HCT116 (cell line): ENCODE results near the gene BTNL8. TPM values are rescaled to one million over a fixed set of nuclear protein-coding genes. Genes with fewer than 3 reads are reported as not detected.

Experiments used
- ATAC-seq: fragments of 200-7000 bp; cut with Tn5 transposase; 2 replicates; pipeline ENCODE4 v1.9.1; 2020; ENCODE audit warnings: mild to moderate bottlenecking, moderate library complexity
- BruUV-seq: library from RNA; stranded (reverse); fragments of 400-500 nt; replicated peaks from 2 replicates; lab custom pipeline; 2021; lab: Mats Ljungman, UMichigan
- CTCF ChIA-PET: fragments of 300-600 bp; sonication (Branson Sonifier 250); formaldehyde crosslinking; loops from one replicate; lab custom pipeline; 2021; ENCODE audit warnings: antibody characterized with exemption; lab: Charles Lee
- POLR2A ChIA-PET: fragments of 300-600, 350-600 bp; sonication (Branson Sonifier 250); formaldehyde crosslinking; loops from one replicate; lab custom pipeline; 2021; ENCODE audit warnings: antibody characterized with exemption; lab: Charles Lee
- RAD21 ChIA-PET, 2 experiments: fragments of 300-600 bp; sonication (Branson Sonifier 250); formaldehyde crosslinking; loops; one replicate each; lab custom pipeline; 2023; ENCODE audit warnings: low total read pairs in 2 of 2; ENCODE audit not compliant: uncharacterized antibody in 2 of 2, unreplicated experiment in 2 of 2, low non-redundant PET in 1 of 2; lab: Charles Lee
- DNase-seq: peaks from one replicate; pipeline ENCODE4 v3.0.0-alpha.2; 2010; ENCODE audit warnings: low read depth, low spot score
- H2AFZ ChIP-seq: fragments of 200-600 bp; shearing (Covaris generic), sonication (generic); 2 replicates; pipeline ENCODE4 v1.6.1; 2017; ENCODE audit warnings: low read depth, mixed run types, mixed read lengths, antibody characterized with exemption, low read length; ENCODE audit not compliant: poor library complexity, severe bottlenecking
- H3K27ac ChIP-seq: 2 replicates; pipeline ENCODE4 v1.5.1; 2012; ENCODE audit warnings: low read depth, low read length
- H3K27me3 ChIP-seq: fragments of 200-600 bp; sonication (generic); 2 replicates; pipeline ENCODE4 v1.6.1; 2016; ENCODE audit warnings: mixed run types, low read length, mixed read lengths; ENCODE audit not compliant: insufficient read depth
- H3K36me3 ChIP-seq, 2 experiments: fragments of 200-500 bp in 1 of 2; fragments of 200-600 bp in 1 of 2; sonication (Bioruptor generic) in 1 of 2; sonication (generic) in 1 of 2; 2 replicates each; pipeline versions ENCODE4 v1.5.1 to v1.6.1; 2014 to 2016; ENCODE audit warnings: low read length in 2 of 2, inconsistent platforms in 1 of 2, mixed read lengths in 1 of 2, mixed run types in 1 of 2; ENCODE audit not compliant: insufficient read depth in 2 of 2, control insufficient read depth in 1 of 2
- H3K4me1 ChIP-seq, 2 experiments: fragments of 200-600 bp in 1 of 2; sonication (generic) in 1 of 2; 2 replicates each; pipeline versions ENCODE4 v1.5.1 to v1.6.1; 2012 to 2017; ENCODE audit warnings: low read length in 2 of 2, inconsistent platforms in 1 of 2, mild to moderate bottlenecking in 1 of 2, mixed read lengths in 1 of 2, mixed run types in 1 of 2, moderate library complexity in 1 of 2; ENCODE audit not compliant: insufficient read depth in 2 of 2, control insufficient read depth in 1 of 2
- H3K4me2 ChIP-seq: fragments of 200-600 bp; sonication (generic); 2 replicates; pipeline ENCODE4 v1.6.1; 2017; ENCODE audit warnings: mixed run types, low read length, mixed read lengths
- H3K4me3 ChIP-seq, 2 experiments: fragments of 200-600 bp in 1 of 2; sonication (generic) in 1 of 2; replicated peaks in 1 of 2; 2 replicates each; pipeline ENCODE4 v1.5.1; 2011 to 2016; ENCODE audit warnings: low read length in 2 of 2, control low read depth in 1 of 2, low read depth in 1 of 2, mild to moderate bottlenecking in 1 of 2, mixed read lengths in 1 of 2, mixed run types in 1 of 2
- H3K79me2 ChIP-seq: fragments of 200-600 bp; sonication (generic); 2 replicates; pipeline ENCODE4 v1.6.1; 2017; ENCODE audit warnings: mild to moderate bottlenecking, mixed run types, low read length, moderate library complexity, mixed read lengths; ENCODE audit not compliant: insufficient read depth
- H3K9ac ChIP-seq: fragments of 200-600 bp; sonication (generic); 2 replicates; pipeline ENCODE4 v1.6.1; 2016; ENCODE audit warnings: low read length, mixed read lengths
- H3K9me2 ChIP-seq: fragments of 200-600 bp; sonication (generic), shearing (Covaris generic); 2 replicates; pipeline ENCODE4 v1.6.1; 2017; ENCODE audit warnings: mixed run types, mild to moderate bottlenecking, moderate library complexity; ENCODE audit not compliant: insufficient read depth
- H3K9me3 ChIP-seq, 2 experiments: fragments of 200-500 bp in 1 of 2; fragments of 200-600 bp in 1 of 2; sonication (Bioruptor generic) in 1 of 2; sonication (generic) in 1 of 2; 2 replicates each; pipeline ENCODE4 v1.6.1; 2014 to 2017; ENCODE audit warnings: low read length in 2 of 2, mixed read lengths in 2 of 2, inconsistent platforms in 1 of 2, low read depth in 1 of 2, mild to moderate bottlenecking in 1 of 2, mixed run types in 1 of 2, moderate library complexity in 1 of 2; ENCODE audit not compliant: control insufficient read depth in 1 of 2, insufficient read depth in 1 of 2
- H4K20me1 ChIP-seq: fragments of 200-600 bp; sonication (generic), shearing (Covaris generic); 2 replicates; pipeline ENCODE4 v1.6.1; 2017; ENCODE audit warnings: mixed run types, mild to moderate bottlenecking, moderate library complexity; ENCODE audit not compliant: insufficient read depth
- CBX3 ChIP-seq: IDR thresholded peaks from 2 replicates; pipeline ENCODE4 v1.6.1; 2012; ENCODE audit warnings: low read depth
- EGR1 ChIP-seq: IDR thresholded peaks from 2 replicates; pipeline ENCODE4 v1.6.1; 2012; ENCODE audit warnings: low read depth
- ELF1 ChIP-seq: IDR thresholded peaks from 2 replicates; pipeline ENCODE4 v1.6.1; 2012; ENCODE audit warnings: low read depth, borderline replicate concordance
- POLR2A ChIP-seq: IDR thresholded peaks from 2 replicates; pipeline ENCODE4 v1.7.0; 2011; ENCODE audit warnings: borderline replicate concordance; ENCODE audit not compliant: insufficient read depth, insufficient read length; ENCODE audit errors: extremely low read depth
- POLR2AphosphoS5 ChIP-seq: IDR thresholded peaks from 2 replicates; pipeline ENCODE4 v1.6.1; 2011; ENCODE audit warnings: mild to moderate bottlenecking, low read depth, low read length, moderate library complexity
- RAD21 ChIP-seq: IDR thresholded peaks from 2 replicates; pipeline ENCODE4 v1.6.1; 2012; ENCODE audit warnings: low read depth, mild to moderate bottlenecking
- TCF7L2 ChIP-seq: IDR thresholded peaks from 2 replicates; pipeline ENCODE4 v1.7.0; 2011; ENCODE audit warnings: borderline replicate concordance, inconsistent platforms; ENCODE audit not compliant: insufficient read depth, insufficient read length; ENCODE audit errors: extremely low read depth
- YY1 ChIP-seq: IDR thresholded peaks from 2 replicates; pipeline ENCODE4 v1.6.1; 2011; ENCODE audit warnings: low read length, low read depth, moderate library complexity, mild to moderate bottlenecking; ENCODE audit not compliant: insufficient replicate concordance; ENCODE audit errors: extremely low read depth
- ZNF274 ChIP-seq: fragments of 200-500 bp; sonication (Bioruptor generic); IDR thresholded peaks from 2 replicates; pipeline ENCODE4 v1.6.1; 2014; ENCODE audit warnings: mild to moderate bottlenecking, low read depth, low read length, inconsistent platforms
- intact Hi-C: fragments of 100-400 bp; cut with micrococcal nuclease; formaldehyde crosslinking; loops from 2 replicates; pipeline ENCODE4 v1.10.0; 2022
- total RNA-seq: library from RNA; stranded (reverse); gene quantifications from one replicate; pipeline ENCODE4 v1.2.1, GENCODE V29; 2021; ENCODE audit not compliant: unreplicated experiment
- TF ChIP-seq, protein P1 (sequence below): IDR thresholded peaks from 2 replicates; pipeline ENCODE4 v1.6.1; 2011; ENCODE audit warnings: mild to moderate bottlenecking, low read length, moderate library complexity; ENCODE audit not compliant: insufficient replicate concordance; ENCODE audit errors: extremely low read depth

The BTNL8 gene
- total RNA-seq, 1 experiment from 2014 or later = not detected

GRCh38 chr5:180865981-180866695 is 32.8 kb upstream of the BTNL8 start (continued):
- TF ChIP-seq ZNF274 (no peak), ELF1 (no peak), CBX3 (no peak), EGR1 (no peak)
- TF ChIP-seq, all 23 proteins: peak for 0

DNA sequence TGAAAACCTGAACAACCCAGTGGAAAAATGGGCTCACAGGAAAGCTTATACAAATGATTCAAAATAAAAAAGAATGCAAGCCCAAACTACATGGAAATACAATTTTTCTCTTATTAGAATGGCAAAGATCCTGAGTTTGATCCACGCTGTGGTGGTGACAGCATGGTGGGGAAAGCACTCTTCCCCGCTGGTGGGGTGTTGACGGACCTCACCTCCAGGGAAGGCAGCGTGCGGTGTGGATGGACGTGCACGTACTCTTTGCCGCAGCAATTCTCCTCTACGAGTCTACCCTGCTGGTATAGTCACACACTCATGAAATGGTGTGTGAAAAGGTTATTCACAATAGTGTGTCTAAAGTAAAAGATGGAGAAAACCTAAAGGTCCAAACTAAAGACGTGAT is 32.0 kb upstream of the BTNL8 start:
- intact Hi-C loops = loop anchor here (5.0 kb wide), 2 partner anchors 70 to 160 kb away; no protein-coding TSS in a partner anchor
- TF ChIP-seq RAD21 (no peak), POLR2A (no peak), TCF7L2 (no peak), POLR2AphosphoS5 (no peak), YY1 (no peak)
- TF ChIP-seq, protein P1, sequence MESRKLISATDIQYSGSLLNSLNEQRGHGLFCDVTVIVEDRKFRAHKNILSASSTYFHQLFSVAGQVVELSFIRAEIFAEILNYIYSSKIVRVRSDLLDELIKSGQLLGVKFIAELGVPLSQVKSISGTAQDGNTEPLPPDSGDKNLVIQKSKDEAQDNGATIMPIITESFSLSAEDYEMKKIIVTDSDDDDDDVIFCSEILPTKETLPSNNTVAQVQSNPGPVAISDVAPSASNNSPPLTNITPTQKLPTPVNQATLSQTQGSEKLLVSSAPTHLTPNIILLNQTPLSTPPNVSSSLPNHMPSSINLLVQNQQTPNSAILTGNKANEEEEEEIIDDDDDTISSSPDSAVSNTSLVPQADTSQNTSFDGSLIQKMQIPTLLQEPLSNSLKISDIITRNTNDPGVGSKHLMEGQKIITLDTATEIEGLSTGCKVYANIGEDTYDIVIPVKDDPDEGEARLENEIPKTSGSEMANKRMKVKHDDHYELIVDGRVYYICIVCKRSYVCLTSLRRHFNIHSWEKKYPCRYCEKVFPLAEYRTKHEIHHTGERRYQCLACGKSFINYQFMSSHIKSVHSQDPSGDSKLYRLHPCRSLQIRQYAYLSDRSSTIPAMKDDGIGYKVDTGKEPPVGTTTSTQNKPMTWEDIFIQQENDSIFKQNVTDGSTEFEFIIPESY = no peak

More for the DNA sequence above, 32.0 kb upstream of the BTNL8 start:
- POLR2A ChIA-PET = no interaction called here
- Histone ChIP-seq H3K4me3 (no peak overlapping the region), H2AFZ (no peak overlapping the region), H3K27ac (no peak overlapping the region), H3K4me2 (no peak overlapping the region), H3K79me2 (no peaks in the 10 kb centered on the region), H3K36me3 (no peaks in the 10 kb centered on the region), H3K9me3 (no peaks in the 10 kb centered on the region), H3K4me1 (peaks cover 0 to 6% of the 10 kb centered on the region in 2 experiments; a peak in 1 of 4 replicates), H4K20me1 (no peaks in the 10 kb centered on the region), H3K9me2 (no peaks in the 10 kb centered on the region), H3K9ac (no peak overlapping the region), H3K27me3 (no peaks in the 10 kb centered on the region)
- RAD21 ChIA-PET = no interaction called here
- BruUV-seq = no TSS peak
- CTCF ChIA-PET = no interaction called here
- no peak for ATAC-seq
- DNase-seq = no peak
